Trophoblast cell (in vitro differentiated cells and primary cell): Measurements from ENCODE around the gene DKK3.

ENCODE experiments used
- DNase-seq, 2 donors: peaks; one replicate each; pipeline ENCODE4 v3.0.0-alpha.2; 2016
- H2AFZ ChIP-seq: 2 replicates; pipeline ENCODE4 v1.6.1; 2013; ENCODE audit warnings: low read length, moderate library complexity, mild to moderate bottlenecking; ENCODE audit not compliant: insufficient read depth, poor library complexity
- H2AK5ac ChIP-seq: 2 replicates; pipeline ENCODE4 v1.6.1; 2013; ENCODE audit warnings: mild to moderate bottlenecking, low read length
- H2BK120ac ChIP-seq: 2 replicates; pipeline ENCODE4 v1.6.1; 2013; ENCODE audit warnings: low read length, mild to moderate bottlenecking, moderate library complexity; ENCODE audit not compliant: insufficient read depth, poor library complexity
- H2BK12ac ChIP-seq: 2 replicates; pipeline ENCODE4 v1.6.1; 2013; ENCODE audit warnings: mild to moderate bottlenecking, low read length, moderate library complexity
- H2BK5ac ChIP-seq: 2 replicates; pipeline ENCODE4 v1.6.1; 2013; ENCODE audit warnings: low read length, low read depth, moderate library complexity, mild to moderate bottlenecking; ENCODE audit not compliant: poor library complexity
- H3K14ac ChIP-seq: 2 replicates; pipeline ENCODE4 v1.6.1; 2013; ENCODE audit warnings: mild to moderate bottlenecking, low read length
- H3K18ac ChIP-seq: 2 replicates; pipeline ENCODE4 v1.6.1; 2013; ENCODE audit warnings: mild to moderate bottlenecking, low read length
- H3K23ac ChIP-seq: 2 replicates; pipeline ENCODE4 v1.6.1; 2013; ENCODE audit warnings: low read length
- H3K27ac ChIP-seq: 2 replicates; pipeline ENCODE4 v1.5.1; 2013; ENCODE audit warnings: low read depth, mild to moderate bottlenecking, inconsistent platforms, low read length, moderate library complexity
- H3K27me3 ChIP-seq: 2 replicates; pipeline ENCODE4 v1.6.1; 2013; ENCODE audit warnings: inconsistent platforms, mild to moderate bottlenecking, low read length, moderate library complexity; ENCODE audit not compliant: insufficient read depth
- H3K36me3 ChIP-seq, 2 experiments: 1 replicate in 1 of 2; 2 replicates in 1 of 2; pipeline ENCODE4 v1.6.1; 2013; ENCODE audit warnings: low read length in 2 of 2, mild to moderate bottlenecking in 2 of 2, moderate library complexity in 1 of 2; ENCODE audit not compliant: insufficient read depth in 2 of 2, control insufficient read depth in 1 of 2
- H3K4ac ChIP-seq: 2 replicates; pipeline ENCODE4 v1.6.1; 2013; ENCODE audit warnings: low read depth, mild to moderate bottlenecking, low read length, moderate library complexity
- H3K4me1 ChIP-seq, 2 experiments: 1 replicate in 1 of 2; 2 replicates in 1 of 2; pipeline ENCODE4 v1.6.1; 2013; ENCODE audit warnings: low read length in 2 of 2, mild to moderate bottlenecking in 2 of 2, moderate library complexity in 1 of 2; ENCODE audit not compliant: insufficient read depth in 2 of 2, control insufficient read depth in 1 of 2
- H3K4me2 ChIP-seq: 2 replicates; pipeline ENCODE4 v1.6.1; 2013; ENCODE audit warnings: inconsistent platforms, mild to moderate bottlenecking, low read length, moderate library complexity
- H3K4me3 ChIP-seq: 2 replicates; pipeline ENCODE4 v1.5.1; 2013; ENCODE audit warnings: mild to moderate bottlenecking, low read depth, low read length, inconsistent platforms
- H3K79me1 ChIP-seq: one replicate; pipeline ENCODE4 v1.6.1; 2013; ENCODE audit warnings: low read length
- H3K79me2 ChIP-seq: 2 replicates; pipeline ENCODE4 v1.6.1; 2013; ENCODE audit warnings: low read length, mild to moderate bottlenecking; ENCODE audit not compliant: control insufficient read depth, insufficient read depth, poor library complexity
- H3K9ac ChIP-seq: 2 replicates; pipeline ENCODE4 v1.6.1; 2013; ENCODE audit warnings: mild to moderate bottlenecking, low read length
- H3K9me3 ChIP-seq: 2 replicates; pipeline ENCODE4 v1.6.1; 2013; ENCODE audit warnings: low read depth, mild to moderate bottlenecking, control low read depth, inconsistent platforms, low read length; ENCODE audit not compliant: insufficient read depth
- H4K12ac ChIP-seq: 2 replicates; pipeline ENCODE4 v1.6.1; 2013; ENCODE audit warnings: low read depth, mild to moderate bottlenecking, low read length, moderate library complexity
- H4K8ac ChIP-seq: 2 replicates; pipeline ENCODE4 v1.6.1; 2013; ENCODE audit warnings: low read depth, mild to moderate bottlenecking, low read length, moderate library complexity
- H4K91ac ChIP-seq: one replicate; pipeline ENCODE4 v1.6.1; 2013; ENCODE audit warnings: low read depth, mild to moderate bottlenecking, low read length, moderate library complexity
- WGBS: extraction: QIAGEN DNeasy Blood & Tissue Kit; methylation state at CpG from one replicate; pipeline ENCODE4 v1.1.7; 2013; ENCODE audit warnings: missing lambda C conversion rate; ENCODE audit not compliant: insufficient read length, insufficient coverage; ENCODE audit errors: extremely low coverage; 5-methylcytosine and 5-hydroxymethylcytosine counted together

Gene DKK3

GRCh38 chr11:11998091-11998781 is 10.2 kb downstream of the DKK3 start:
- DNase-seq: peak; percentile 29 to 67
- H2BK120ac ChIP-seq: no peak overlapping the region
- no peak overlapping the region for H2BK12ac ChIP-seq
- WGBS: no CpG with 5 or more reads among the region's 8 CpGs
- no peaks in the 10 kb centered on the region for H3K79me2 ChIP-seq
- peaks cover 10% of the 10 kb centered on the region for H3K79me1 ChIP-seq
- peaks cover 20 to 45% of the 10 kb centered on the region in 2 experiments for H3K36me3 ChIP-seq
- H2BK5ac ChIP-seq: no peak overlapping the region
- H3K27ac ChIP-seq: no peak overlapping the region
- no peak overlapping the region for H4K12ac ChIP-seq
- no peak overlapping the region for H4K8ac ChIP-seq
- no peak overlapping the region for H3K23ac ChIP-seq
- H2AK5ac ChIP-seq: no peak overlapping the region
- no peak overlapping the region for H3K18ac ChIP-seq
- H3K14ac ChIP-seq: no peak overlapping the region
- peaks cover 8 to 14% of the 10 kb centered on the region in 2 experiments for H3K4me1 ChIP-seq
- H3K27me3 ChIP-seq: no peaks in the 10 kb centered on the region
- no peak overlapping the region for H3K4me3 ChIP-seq
- no peak overlapping the region for H4K91ac ChIP-seq
- H2AFZ ChIP-seq: no peak overlapping the region
- H3K4ac ChIP-seq: no peak overlapping the region
- H3K9ac ChIP-seq: no peak overlapping the region
- no peaks in the 10 kb centered on the region for H3K9me3 ChIP-seq
- H3K4me2 ChIP-seq: no peak overlapping the region

GRCh38 chr11:11997049-11997322 is 11.4 kb downstream of the DKK3 start:
- no peak overlapping the region for H2BK12ac ChIP-seq
- no peak overlapping the region for H3K9ac ChIP-seq
- H4K8ac ChIP-seq: no peak overlapping the region
- no peaks in the 10 kb centered on the region for H3K27me3 ChIP-seq
- H3K79me2 ChIP-seq: no peaks in the 10 kb centered on the region
- no peak overlapping the region for H3K4me3 ChIP-seq
- no peak overlapping the region for H2BK5ac ChIP-seq
- whole genome bisulfite sequencing: no CpG with 5 or more reads among the region's 3 CpGs
- H3K23ac ChIP-seq: no peak overlapping the region
- no peak for DNase-seq
- H4K91ac ChIP-seq: no peak overlapping the region
- no peak overlapping the region for H3K18ac ChIP-seq
- H2AK5ac ChIP-seq: no peak overlapping the region
- H3K79me1 ChIP-seq: peaks cover 10% of the 10 kb centered on the region
- H3K4me2 ChIP-seq: no peak overlapping the region
- peaks cover 20 to 38% of the 10 kb centered on the region in 2 experiments for H3K36me3 ChIP-seq
- H3K4ac ChIP-seq: no peak overlapping the region
- no peak overlapping the region for H2BK120ac ChIP-seq
- no peak overlapping the region for H4K12ac ChIP-seq
- H3K9me3 ChIP-seq: no peaks in the 10 kb centered on the region
- H3K14ac ChIP-seq: no peak overlapping the region
- H3K4me1 ChIP-seq: peaks cover 8 to 14% of the 10 kb centered on the region in 2 experiments
- H2AFZ ChIP-seq: no peak overlapping the region
- no peak overlapping the region for H3K27ac ChIP-seq

GRCh38 chr11:11996321-11997048 is 11.9 kb downstream of the DKK3 start:
- peaks cover 10% of the 10 kb centered on the region for H3K79me1 ChIP-seq
- H3K4ac ChIP-seq: no peak overlapping the region
- no peak overlapping the region for H2BK5ac ChIP-seq
- peaks cover 11 to 17% of the 10 kb centered on the region in 2 experiments for H3K4me1 ChIP-seq
- H2BK120ac ChIP-seq: no peak overlapping the region
- no peak overlapping the region for H3K4me3 ChIP-seq
- no peak overlapping the region for H3K27ac ChIP-seq
- no peak overlapping the region for H4K91ac ChIP-seq
- no peak overlapping the region for H2AFZ ChIP-seq
- H3K14ac ChIP-seq: no peak overlapping the region
- H3K27me3 ChIP-seq: no peaks in the 10 kb centered on the region
- no peak overlapping the region for H4K12ac ChIP-seq
- no peak overlapping the region for H3K4me2 ChIP-seq
- H2BK12ac ChIP-seq: no peak overlapping the region
- H3K9ac ChIP-seq: no peak overlapping the region
- no peak overlapping the region for H3K23ac ChIP-seq
- WGBS: no CpG with 5 or more reads among the region's 11 CpGs
- H2AK5ac ChIP-seq: no peak overlapping the region
- peak; percentile 42 to 74 for DNase-seq
- no peak overlapping the region for H3K18ac ChIP-seq
- H3K36me3 ChIP-seq: peaks cover 20 to 36% of the 10 kb centered on the region in 2 experiments
- no peak overlapping the region for H4K8ac ChIP-seq
- no peaks in the 10 kb centered on the region for H3K9me3 ChIP-seq
- no peaks in the 10 kb centered on the region for H3K79me2 ChIP-seq

GRCh38 chr11:11995601-11996000 is 12.8 kb downstream of the DKK3 start:
- Histone ChIP-seq H2BK120ac (no peak overlapping the region), H4K8ac (no peak overlapping the region), H2BK5ac (no peak overlapping the region), H3K27ac (no peak overlapping the region), H3K14ac (no peak overlapping the region), H3K27me3 (no peaks in the 10 kb centered on the region), H3K23ac (no peak overlapping the region), H4K12ac (no peak overlapping the region), H3K79me1 (peaks cover 14% of the 10 kb centered on the region), H3K36me3 (peaks cover 17 to 32% of the 10 kb centered on the region in 2 experiments), H3K4me2 (no peak overlapping the region), H2AK5ac (no peak overlapping the region), H3K18ac (no peak overlapping the region), H3K9ac (no peak overlapping the region), H3K79me2 (no peaks in the 10 kb centered on the region), H3K4ac (no peak overlapping the region), H3K4me1 (peaks cover 15 to 24% of the 10 kb centered on the region in 2 experiments), H3K9me3 (no peaks in the 10 kb centered on the region), H4K91ac (no peak overlapping the region), H2AFZ (no peak overlapping the region), H3K4me3 (no peak overlapping the region), H2BK12ac (no peak overlapping the region)
- no CpG with 5 or more reads among the region's 6 CpGs for WGBS
- DNase-seq: no peak
